Colon (tissue), 2 donors: ENCODE results near the gene PDZD8.
"Not testable (repeated sequence)": the region's sequence is repeated elsewhere in the genome, so short reads cannot be mapped to it uniquely, and the experiment has no call there.

ENCODE experiments used
- FAIRE-seq: peaks from 2 replicates; lab custom pipeline; 2012; peaks lifted over from hg19 to GRCh38; lab: Jason Lieb, UNC
- donor health status: control.
- donor health status: control.

The PDZD8 gene

GRCh38 chr10:117254774-117255735 is 120.2 kb downstream of the PDZD8 start:
- no peak for FAIRE-seq

- no peak for FAIRE-seq
Measured at GRCh38 chr10:117254338-117254737, 120.9 kb downstream of the PDZD8 start.

DNA sequence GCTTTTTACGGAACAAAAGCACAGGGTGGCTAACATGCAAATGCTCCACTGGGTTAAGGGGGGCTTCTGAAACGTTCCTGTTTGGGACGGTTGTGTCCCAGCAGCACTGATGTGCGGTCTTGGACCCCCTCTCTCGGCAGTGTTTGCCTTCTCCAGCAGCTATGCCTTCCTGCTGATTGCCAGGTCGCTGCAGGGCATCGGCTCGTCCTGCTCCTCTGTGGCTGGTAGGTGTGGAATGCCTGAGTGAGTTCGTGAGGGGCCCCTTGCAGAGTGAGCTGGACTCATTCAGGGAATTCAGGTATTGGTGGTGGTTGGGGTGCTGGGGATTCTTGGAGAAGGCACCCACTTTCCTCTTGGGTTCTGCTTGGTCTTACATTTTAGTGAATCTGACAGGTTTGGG is 121.3 kb downstream of the PDZD8 start:
- FAIRE-seq: no peak

- no peak for FAIRE-seq
Measured at GRCh38 chr10:117250411-117250810, 124.8 kb downstream of the PDZD8 start.

DNA sequence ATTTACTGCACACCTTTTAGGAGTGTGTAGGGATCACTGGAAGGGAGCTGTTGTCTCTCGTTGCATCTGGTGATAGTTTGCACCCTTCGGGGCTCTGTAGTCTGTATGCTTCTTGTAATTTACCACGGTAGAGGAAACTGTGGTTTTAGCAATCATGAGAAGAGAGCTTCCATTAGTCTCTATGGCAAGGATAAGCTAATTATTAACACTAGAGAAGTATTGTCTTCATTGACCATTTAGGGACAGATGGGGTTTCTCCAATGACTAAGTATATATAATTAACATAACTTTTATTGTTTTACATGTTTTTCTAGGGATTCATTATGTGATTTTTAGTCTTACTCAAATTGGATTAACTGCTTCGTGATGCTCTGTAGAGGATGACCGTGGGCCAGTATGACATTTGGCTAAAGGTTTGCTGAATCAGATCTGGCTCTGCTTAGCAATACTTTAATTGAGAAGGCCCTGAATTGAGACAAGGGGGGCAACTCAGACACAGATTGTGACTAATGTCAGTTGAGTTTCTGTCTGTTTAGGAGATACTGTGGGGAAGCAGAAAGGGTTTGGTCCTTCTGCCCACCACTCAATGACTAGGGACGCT is 125.6 kb downstream of the PDZD8 start:
- no peak for FAIRE-seq

GRCh38 chr10:117248750-117249465 is 126.3 kb downstream of the PDZD8 start:
- no peak for FAIRE-seq

GRCh38 chr10:117246997-117247671 is 128.1 kb downstream of the PDZD8 start:
- FAIRE-seq: no peak

DNA sequence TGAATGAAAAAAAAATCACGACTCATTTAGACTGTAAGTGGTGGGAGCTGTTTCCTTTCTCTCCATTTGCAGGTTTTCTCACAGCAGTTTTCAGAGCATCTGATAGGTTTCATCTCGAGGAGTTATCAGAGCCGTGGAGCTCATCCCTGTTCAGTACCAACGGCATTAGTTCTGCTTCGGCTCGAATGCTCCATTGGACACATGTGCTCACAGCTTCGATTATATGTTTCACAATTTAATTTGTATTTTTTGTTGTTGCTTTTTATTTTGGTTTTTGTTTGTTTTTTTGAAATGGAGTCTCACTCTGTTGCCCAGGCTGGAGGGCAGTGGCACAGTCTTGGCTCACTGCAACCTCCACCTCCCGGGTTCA is 132.8 kb downstream of the PDZD8 start:
- FAIRE-seq: no peak

DNA sequence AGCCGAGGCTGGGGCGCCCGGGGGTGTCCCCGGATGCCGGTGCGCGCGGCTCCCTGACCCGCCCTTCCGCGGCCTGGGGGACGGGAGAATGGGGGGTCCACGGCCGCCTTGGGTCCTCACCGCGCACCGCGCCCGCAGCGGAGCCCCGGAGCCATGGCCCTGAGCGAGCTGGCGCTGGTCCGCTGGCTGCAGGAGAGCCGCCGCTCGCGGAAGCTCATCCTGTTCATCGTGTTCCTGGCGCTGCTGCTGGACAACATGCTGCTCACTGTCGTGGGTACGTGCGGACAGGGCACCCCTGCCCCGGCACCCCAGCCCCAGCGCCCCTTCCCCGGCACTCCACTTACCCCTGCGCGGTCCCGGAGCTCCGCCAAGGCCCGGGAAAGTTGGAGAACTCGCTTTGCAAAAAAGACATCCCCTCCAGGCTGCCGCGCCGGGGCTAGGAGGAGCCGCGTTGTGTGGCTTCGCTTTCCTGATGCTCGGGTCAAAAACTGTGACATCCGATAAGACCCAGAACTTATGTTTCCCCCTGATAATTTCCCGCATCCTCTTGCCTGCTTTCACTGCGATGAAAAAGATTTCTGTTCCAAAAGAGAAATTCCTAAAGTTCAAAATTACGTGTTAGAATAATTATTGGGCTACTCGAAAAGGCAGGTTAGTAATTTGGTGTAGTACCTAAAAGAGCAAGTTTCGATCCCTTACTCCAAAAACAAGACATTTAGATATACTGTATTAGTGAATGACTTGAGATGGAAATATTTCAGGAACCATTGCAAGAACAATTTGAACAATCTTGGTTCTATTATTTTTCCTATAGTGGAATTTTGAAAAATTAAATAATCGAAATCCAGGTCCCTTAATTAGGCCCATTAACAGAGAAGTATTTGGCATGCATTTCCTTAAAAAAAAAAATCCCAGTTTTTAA is 133.4 kb downstream of the PDZD8 start:
- no peak for FAIRE-seq

DNA sequence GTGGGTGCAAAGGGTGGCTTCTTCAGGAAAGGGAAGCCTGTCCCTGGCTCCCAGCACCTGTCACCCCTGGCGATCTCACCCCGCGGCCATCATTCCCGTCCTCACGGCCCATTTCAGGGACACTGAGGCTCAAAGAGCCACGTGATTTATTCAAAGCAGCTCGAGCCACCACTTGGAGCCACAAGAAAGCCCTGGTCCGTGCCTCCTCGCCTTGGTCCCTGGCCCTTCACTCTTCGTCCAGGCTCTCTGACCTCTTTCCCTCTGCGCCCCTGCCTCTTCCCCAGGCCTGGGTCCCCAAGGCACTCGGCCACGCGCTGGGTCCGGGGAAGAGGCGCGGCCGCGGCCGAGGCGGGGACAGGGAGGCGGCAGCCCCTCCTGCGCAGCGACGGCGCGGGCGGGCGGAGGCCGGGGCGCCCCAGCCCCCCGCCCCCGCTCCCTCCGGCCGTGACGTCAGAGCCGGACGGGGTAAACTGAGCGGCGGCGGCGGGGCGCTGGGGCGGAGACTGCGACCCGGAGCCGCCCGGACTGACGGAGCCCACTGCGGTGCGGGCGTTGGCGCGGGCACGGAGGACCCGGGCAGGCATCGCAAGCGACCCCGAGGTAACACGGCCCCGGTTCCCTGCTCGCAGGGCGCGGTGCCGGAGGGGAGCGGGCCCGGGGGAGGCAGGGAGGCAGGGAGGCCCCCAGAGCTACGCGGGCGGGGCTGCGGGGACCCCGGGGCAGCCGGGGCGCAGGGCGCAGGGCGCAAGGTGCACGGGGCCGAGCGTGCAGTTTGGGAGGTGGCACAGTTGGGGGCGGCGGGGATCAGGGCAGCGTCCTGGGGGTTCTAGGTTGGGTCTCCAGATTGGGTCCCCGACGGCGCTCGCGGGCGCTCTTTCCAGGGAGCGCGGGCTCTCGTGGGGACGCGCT is 134.4 kb downstream of the PDZD8 start, which contains the start of gene SLC18A2:
SLC18A2 (plus strand) TSS at position 494 of the 909 bp plus-strand sequence. CDS start 580 bp downstream, outside the sequence.
- FAIRE-seq: no peak

DNA sequence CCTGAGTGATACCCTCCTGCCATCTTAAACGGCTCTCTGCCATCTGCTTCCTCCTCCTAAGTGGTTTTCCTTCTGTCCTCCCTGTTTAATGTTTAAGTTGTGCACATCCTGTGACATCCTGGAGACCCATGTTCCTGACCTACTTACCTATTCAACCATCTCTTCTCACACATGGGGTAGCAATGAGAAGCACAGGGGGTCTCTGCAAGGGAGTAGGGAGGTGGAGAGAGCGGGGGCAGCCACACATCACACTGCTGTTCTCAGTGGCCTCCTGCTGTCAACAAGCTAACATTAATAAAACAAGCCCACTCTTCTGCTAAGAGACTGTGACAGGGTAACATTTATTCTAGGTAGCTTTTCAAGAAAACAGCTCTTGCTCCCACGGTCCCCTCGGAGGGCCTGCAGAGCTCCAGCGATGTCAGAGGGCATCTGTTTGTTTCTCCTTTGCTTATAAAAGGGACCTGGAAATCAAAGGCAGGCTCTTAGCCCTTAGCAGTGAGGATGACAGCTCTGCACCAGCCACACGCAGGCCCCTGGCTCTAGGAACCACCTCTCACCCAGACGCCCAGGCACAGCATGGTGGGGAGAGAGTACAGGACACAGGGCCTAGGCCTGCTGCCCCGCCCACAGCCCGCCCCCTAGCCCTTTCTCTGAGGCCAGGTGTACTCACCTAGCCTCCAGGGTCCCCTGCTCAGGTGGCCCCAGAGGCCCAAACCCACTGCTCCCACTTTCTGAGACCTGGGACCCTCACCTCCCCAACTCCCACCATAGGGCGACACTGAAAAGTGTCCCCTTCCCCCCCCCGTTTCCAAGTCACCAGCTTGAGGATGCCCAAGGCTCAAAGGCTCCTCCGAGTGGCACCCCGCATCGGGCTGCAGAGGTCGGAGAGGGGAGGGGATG is 135.3 kb downstream of the PDZD8 start:
- no peak for FAIRE-seq

DNA sequence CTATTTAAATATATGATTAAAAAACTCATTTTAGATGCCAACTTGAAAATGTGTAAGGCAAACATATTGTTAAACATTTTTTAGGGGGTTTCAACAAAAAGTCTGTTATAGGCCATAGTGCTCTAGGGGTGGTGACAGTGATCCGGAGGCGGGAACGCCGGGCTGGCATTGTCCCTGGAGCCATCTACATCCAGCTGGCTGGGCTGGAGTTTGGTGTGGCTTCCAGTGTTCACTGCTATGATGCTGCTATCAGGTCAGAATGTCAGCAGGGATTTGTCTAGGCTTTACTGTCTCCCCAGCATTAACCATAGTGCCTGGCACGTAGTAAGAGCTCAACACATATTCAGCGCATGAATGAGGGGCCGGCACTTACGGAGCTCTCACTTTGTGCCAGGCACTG is 136.2 kb downstream of the PDZD8 start:
- FAIRE-seq: no peak

GRCh38 chr10:117237401-117237991 is 137.7 kb downstream of the PDZD8 start:
- no peak for FAIRE-seq

DNA sequence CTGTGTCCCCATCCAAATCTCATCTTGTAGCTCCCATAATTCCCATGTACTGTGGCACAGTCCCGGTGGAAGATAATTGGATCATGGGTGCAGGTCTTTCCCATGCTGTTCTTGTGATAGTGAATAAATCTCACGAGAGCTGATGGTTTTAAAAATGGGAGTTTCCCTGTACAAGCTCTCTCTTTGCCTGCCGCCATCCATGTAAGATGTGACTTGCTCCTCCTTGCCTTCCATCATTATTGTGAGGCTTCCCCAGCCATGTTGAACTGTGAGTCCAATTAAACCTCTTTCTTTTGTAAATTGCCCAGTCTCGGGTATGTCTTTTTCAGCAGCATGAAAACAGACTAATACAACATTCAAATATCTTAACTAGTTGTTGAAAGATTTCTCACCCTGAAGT is 145.1 kb downstream of the PDZD8 start:
- not testable (repeated sequence) for FAIRE-seq

DNA sequence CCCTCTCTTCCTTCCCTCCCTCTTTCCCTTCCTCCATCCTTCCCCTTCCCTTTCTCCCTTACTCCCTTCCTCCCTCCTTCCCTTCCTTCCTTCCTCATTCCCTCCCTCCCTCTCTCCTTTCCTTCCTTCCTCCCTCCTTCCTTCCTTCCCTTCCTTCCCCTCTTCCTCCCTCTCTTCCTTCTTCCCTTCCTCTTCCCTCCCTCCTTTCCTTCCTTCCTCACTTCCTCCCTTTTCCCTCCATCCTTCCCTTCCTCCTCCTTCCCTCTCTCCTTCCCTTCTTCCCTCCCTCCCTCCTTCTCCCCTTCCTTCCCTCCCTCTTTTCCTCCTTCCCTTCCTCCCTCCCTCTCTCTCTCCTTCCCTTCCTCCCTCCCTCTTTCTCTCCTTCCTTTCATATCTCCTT is 147.0 kb downstream of the PDZD8 start:
- FAIRE-seq: no peak
